HepG2 (cell line): Measurements from ENCODE around the gene PIGV. TPM values are rescaled to one million over a fixed set of nuclear protein-coding genes. Genes with fewer than 3 reads are reported as not detected.

Source experiments
- CREB1 ChIP-seq, 2 experiments: fragments of 450-650 bp in 1 of 2; IDR thresholded peaks; 2 replicates each; pipeline ENCODE4 v1.6.1; 2016 to 2017; ENCODE audit warnings: control low read depth in 1 of 2, mild to moderate bottlenecking in 1 of 2, missing compliant biosample characterization in 1 of 2, missing genetic modification characterization in 1 of 2
- HHEX ChIP-seq: IDR thresholded peaks from 2 replicates; pipeline ENCODE4 v1.6.1; 2016; ENCODE audit warnings: control low read depth
- IRF1 ChIP-seq: sonication (generic); formaldehyde crosslinking; IDR thresholded peaks from 2 replicates; pipeline ENCODE4 v1.4.0; 2020; ENCODE audit warnings: low read depth, mild to moderate bottlenecking, missing genetic modification reagents
- KDM6A ChIP-seq: IDR thresholded peaks from 2 replicates; pipeline ENCODE4 v1.6.1; 2016; ENCODE audit warnings: low read depth
- LBX2 ChIP-seq: sonication (generic); formaldehyde crosslinking; IDR thresholded peaks from 2 replicates; pipeline ENCODE4 v1.5.0; 2020; ENCODE audit warnings: missing genetic modification reagents, mild to moderate bottlenecking, borderline replicate concordance
- PAX8 ChIP-seq: sonication (generic); formaldehyde crosslinking; IDR thresholded peaks from 2 replicates; pipeline ENCODE4 v1.8.0; 2022; ENCODE audit warnings: mild to moderate bottlenecking, missing genetic modification reagents, borderline replicate concordance
- SALL1 ChIP-seq: sonication (generic); formaldehyde crosslinking; IDR thresholded peaks from 2 replicates; pipeline ENCODE4 v1.8.0; 2022; ENCODE audit warnings: mild to moderate bottlenecking, missing genetic modification reagents
- SMAD1 ChIP-seq: sonication (generic); formaldehyde crosslinking; IDR thresholded peaks from 2 replicates; pipeline ENCODE4 v1.4.0; 2020; ENCODE audit warnings: missing genetic modification reagents, low read depth, mild to moderate bottlenecking, borderline replicate concordance
- SMYD3 ChIP-seq: sonication (generic); formaldehyde crosslinking; IDR thresholded peaks from 2 replicates; pipeline ENCODE4 v1.8.1; 2023; ENCODE audit warnings: mild to moderate bottlenecking, missing genetic modification reagents
- TMF1 ChIP-seq: sonication (generic); formaldehyde crosslinking; IDR thresholded peaks from 2 replicates; pipeline ENCODE4 v1.8.1; 2022; ENCODE audit warnings: low read depth, missing genetic modification reagents
- ZBTB20 ChIP-seq: sonication (generic); formaldehyde crosslinking; IDR thresholded peaks from 2 replicates; pipeline ENCODE4 v1.8.1; 2023; ENCODE audit warnings: missing genetic modification reagents, low read depth, mild to moderate bottlenecking, borderline replicate concordance
- ZBTB44 ChIP-seq: sonication (generic); formaldehyde crosslinking; IDR thresholded peaks from 2 replicates; pipeline ENCODE4 v1.4.0; 2020; ENCODE audit warnings: missing genetic modification reagents
- ZNF10 ChIP-seq: sonication (generic); formaldehyde crosslinking; IDR thresholded peaks from 2 replicates; pipeline ENCODE4 v1.4.0; 2020; ENCODE audit warnings: mild to moderate bottlenecking, low read depth, missing genetic modification reagents, borderline replicate concordance
- ZNF34 ChIP-seq: sonication (generic); formaldehyde crosslinking; IDR thresholded peaks from 2 replicates; pipeline ENCODE4 v1.4.0; 2020; ENCODE audit warnings: mild to moderate bottlenecking, missing genetic modification reagents, borderline replicate concordance
- ZNF547 ChIP-seq: sonication (generic); formaldehyde crosslinking; IDR thresholded peaks from 2 replicates; pipeline ENCODE4 v1.5.1; 2020; ENCODE audit warnings: mild to moderate bottlenecking, missing genetic modification reagents
- ZNF614 ChIP-seq: IDR thresholded peaks from 2 replicates; pipeline ENCODE4 v1.6.1; 2018; ENCODE audit warnings: missing biosample characterization, missing genetic modification reagents, inconsistent platforms, borderline replicate concordance
- ZNF703 ChIP-seq: sonication (generic); formaldehyde crosslinking; IDR thresholded peaks from 2 replicates; pipeline ENCODE4 v1.5.1; 2020; ENCODE audit warnings: missing genetic modification reagents, mild to moderate bottlenecking, moderate library complexity, borderline replicate concordance
- polyA plus RNA-seq, 8 experiments: library from polyadenylated mRNA; depleted of rRNA in 3 of 8; stranded (reverse) in 7 of 8; unstranded in 1 of 8; fragments of >200 nt; fragmentation: Illumina TruSeq in 4 of 8; extraction: Trizol in 4 of 8; gene quantifications; 2 replicates each; pipeline versions ENCODE4 v1.2.1 to v1.2.3, GENCODE V29; 2011 to 2016; ENCODE audit warnings: low read depth in 4 of 8, missing spikeins in 1 of 8, mixed read lengths in 1 of 8; ENCODE audit not compliant: insufficient read depth in 1 of 8
- total RNA-seq, 5 experiments: library from RNA; depleted of rRNA; stranded (reverse); fragments of >200 nt; fragmentation: Illumina TruSeq; extraction: Trizol; gene quantifications; 2 replicates each; pipeline ENCODE4 v1.2.3, GENCODE V29; 2016; ENCODE audit warnings: low read depth in 1 of 5
- TF ChIP-seq, protein P1 (sequence below): sonication (generic); formaldehyde crosslinking; IDR thresholded peaks from 2 replicates; pipeline ENCODE4 v1.4.0; 2020; ENCODE audit warnings: mild to moderate bottlenecking, missing genetic modification reagents

Gene PIGV
- total and polyA plus RNA-seq, 2 of the 13 experiments (the other 11 are each of a cell fraction or from before 2014, with no cell fraction given) = 13.5 to 22.7 TPM

DNA sequence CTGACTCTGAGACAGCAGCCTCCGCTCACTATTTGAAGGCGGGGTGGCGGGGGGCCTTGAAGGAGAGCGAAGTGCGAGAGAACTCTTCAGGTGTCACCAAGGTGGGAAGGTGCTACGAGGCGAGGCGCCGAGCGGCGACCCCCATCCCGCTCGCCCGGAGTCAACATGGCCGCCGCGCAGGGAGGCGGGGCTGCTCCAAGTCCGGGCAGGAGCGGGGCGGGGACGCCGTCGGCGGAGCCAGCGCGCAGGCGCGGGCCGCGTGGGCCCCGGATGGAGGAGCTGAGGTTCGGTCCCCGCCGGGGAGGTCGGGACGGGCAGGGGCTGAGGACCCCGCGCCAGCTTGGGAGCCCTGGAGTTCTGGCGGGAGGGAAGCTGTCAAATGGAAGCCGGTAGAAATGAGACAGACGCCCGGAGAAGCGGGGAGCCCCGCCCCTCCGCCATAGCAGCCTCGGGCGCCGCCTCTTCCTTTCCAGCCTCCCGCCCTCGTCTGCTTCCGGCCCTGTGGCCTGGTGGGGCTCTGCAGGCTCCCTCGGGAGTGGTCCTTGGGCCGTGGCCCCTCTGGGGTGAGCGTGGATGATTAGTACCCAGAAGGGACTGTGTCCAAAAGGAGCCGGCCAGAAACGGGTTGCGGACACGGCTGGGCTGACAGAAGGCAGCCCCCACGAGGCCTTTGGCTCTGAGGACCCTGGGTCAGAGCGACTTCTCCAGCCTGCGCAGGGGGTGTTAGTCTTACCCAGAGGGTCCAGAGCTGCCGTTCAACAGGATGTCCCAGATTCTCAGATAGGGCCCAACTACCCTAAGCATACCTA, at the start of gene PIGV (continued):
- TF ChIP-seq, protein P1, sequence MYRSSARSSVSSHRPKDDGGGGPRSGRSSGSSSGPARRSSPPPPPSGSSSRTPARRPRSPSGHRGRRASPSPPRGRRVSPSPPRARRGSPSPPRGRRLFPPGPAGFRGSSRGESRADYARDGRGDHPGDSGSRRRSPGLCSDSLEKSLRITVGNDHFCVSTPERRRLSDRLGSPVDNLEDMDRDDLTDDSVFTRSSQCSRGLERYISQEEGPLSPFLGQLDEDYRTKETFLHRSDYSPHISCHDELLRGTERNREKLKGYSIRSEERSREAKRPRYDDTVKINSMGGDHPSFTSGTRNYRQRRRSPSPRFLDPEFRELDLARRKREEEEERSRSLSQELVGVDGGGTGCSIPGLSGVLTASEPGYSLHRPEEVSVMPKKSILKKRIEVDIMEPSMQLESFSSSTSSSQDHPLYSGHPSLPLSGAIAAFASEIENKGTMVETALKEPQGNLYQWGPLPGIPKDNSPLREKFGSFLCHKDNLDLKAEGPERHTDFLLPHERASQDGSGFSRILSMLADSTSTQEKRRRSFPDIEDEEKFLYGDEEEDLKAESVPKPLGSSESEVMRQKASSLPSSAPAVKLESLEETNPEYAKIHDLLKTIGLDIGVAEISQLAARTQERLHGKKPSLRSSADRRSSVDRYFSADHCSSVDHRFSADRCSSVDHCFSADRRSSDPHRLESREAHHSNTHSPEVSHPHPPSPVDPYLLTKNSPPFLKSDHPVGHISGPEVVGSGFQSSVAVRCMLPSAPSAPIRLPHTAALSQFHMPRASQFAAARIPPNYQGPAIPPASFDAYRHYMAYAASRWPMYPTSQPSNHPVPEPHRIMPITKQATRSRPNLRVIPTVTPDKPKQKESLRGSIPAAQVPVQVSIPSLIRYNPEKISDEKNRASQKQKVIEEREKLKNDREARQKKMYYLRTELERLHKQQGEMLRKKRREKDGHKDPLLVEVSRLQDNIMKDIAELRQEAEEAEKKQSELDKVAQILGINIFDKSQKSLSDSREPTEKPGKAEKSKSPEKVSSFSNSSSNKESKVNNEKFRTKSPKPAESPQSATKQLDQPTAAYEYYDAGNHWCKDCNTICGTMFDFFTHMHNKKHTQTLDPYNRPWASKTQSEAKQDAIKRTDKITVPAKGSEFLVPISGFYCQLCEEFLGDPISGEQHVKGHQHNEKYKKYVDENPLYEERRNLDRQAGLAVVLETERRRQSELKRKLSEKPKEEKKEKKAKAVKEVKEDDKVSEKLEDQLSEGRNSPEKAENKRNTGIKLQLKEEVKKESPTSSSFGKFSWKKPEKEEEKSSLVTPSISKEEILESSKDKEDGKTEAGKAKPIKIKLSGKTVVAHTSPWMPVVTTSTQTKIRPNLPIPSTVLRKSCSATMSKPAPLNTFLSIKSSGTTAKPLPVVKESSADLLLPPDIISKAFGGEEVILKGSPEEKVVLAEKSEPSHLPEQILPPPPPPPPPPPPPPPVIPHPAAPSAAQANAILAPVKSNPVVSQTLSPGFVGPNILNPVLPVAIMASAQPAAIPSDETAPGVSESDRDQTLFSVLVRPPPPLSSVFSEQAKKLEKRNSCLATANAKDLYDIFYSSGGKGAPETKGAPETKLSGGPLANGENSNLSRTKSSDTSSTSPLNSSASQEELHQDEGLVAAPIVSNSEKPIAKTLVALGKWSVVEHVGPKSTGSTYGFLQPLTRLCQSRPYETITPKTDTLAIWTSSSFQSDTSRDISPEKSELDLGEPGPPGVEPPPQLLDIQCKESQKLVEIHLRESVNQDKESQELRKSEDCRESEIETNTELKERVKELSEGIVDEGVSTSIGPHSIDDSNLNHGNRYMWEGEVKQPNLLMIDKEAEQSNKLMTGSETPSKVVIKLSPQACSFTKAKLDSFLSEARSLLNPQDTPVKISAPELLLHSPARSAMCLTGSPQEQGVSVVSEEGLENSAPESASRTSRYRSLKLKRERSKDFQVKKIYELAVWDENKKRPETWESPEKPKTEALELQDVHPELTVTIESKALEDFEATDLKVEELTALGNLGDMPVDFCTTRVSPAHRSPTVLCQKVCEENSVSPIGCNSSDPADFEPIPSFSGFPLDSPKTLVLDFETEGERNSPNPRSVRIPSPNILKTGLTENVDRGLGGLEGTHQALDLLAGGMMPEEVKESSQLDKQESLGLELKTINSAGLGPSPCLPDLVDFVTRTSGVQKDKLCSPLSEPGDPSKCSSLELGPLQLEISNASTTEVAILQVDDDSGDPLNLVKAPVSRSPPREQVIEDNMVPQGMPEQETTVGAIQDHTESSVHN (CRISPR knock-in tag) = no peak
- TF ChIP-seq HHEX = no peak
- no peak for TF ChIP-seq ZNF614 (CRISPR knock-in tag)
- TF ChIP-seq SMYD3 (CRISPR knock-in tag) = no peak
- no peak for TF ChIP-seq ZNF547 (CRISPR knock-in tag)
- TF ChIP-seq TMF1 (CRISPR knock-in tag) = peak; percentile 65; the same call in 1 of the 2 replicates
- peak; percentile 71 for TF ChIP-seq SALL1 (CRISPR knock-in tag)
- TF ChIP-seq ZNF703 (CRISPR knock-in tag) = no peak
- TF ChIP-seq IRF1 (CRISPR knock-in tag) = no peak
- no peak for TF ChIP-seq KDM6A (CRISPR knock-in tag)
- no peak for TF ChIP-seq ZBTB44 (CRISPR knock-in tag)
- TF ChIP-seq LBX2 = no peak
- no peak; the same call in 1 of the 2 replicates for TF ChIP-seq ZBTB20 (CRISPR knock-in tag)
- 0 out of 2 replicates have a peak, but pooled peaks have one; percentile 22 for TF ChIP-seq SMAD1 (CRISPR knock-in tag)
- no peak for TF ChIP-seq ZNF10
- no peak for TF ChIP-seq CREB1 (IDR thresholded peaks at IDR 0.05)
- peak; percentile 46; the same call in 1 of the 2 replicates for TF ChIP-seq CREB1 (CRISPR knock-in tag; IDR thresholded peaks at IDR 0.05)
- TF ChIP-seq PAX8 (CRISPR knock-in tag) = no peak
- no peak for TF ChIP-seq ZNF34 (CRISPR knock-in tag)
